CD4-positive, alpha-beta T cell treated with Interleukin-4 for 1 hour (primary cell): ENCODE results near the gene FCGR2B.
A peak's percentile ranks its signal among the peaks of the same experiment; 100 is the strongest.
"Not testable (repeated sequence)": the region's sequence is repeated elsewhere in the genome, so short reads cannot be mapped to it uniquely, and the experiment has no call there.

Source experiments
- DNase-seq, 2 donors: peaks; one replicate each; pipeline ENCODE4 v3.0.0-alpha.2; 2020 to 2022

The FCGR2B gene

GRCh38 chr1:161706113-161706481, 43.2 kb downstream of the FCGR2B start:
- DNase-seq = no peak

- DNase-seq = no peak
Measured at GRCh38 chr1:161706482-161707347, 43.8 kb downstream of the FCGR2B start, which contains the start of gene FCRLA. FCRLA (plus strand) TSS chr1:161707229; CDS start chr1:161707265, 36 bp downstream.

GRCh38 chr1:161707503-161707902, 44.6 kb downstream of the FCGR2B start:
- no peak for DNase-seq

- no peak for DNase-seq
Measured at GRCh38 chr1:161709373-161709772, 46.4 kb downstream of the FCGR2B start.

- no peak for DNase-seq
Measured at GRCh38 chr1:161710560-161710959, 47.6 kb downstream of the FCGR2B start.

- DNase-seq = no peak
Measured at GRCh38 chr1:161718559-161719324, 55.8 kb downstream of the FCGR2B start.

GRCh38 chr1:161719325-161719611, 56.3 kb downstream of the FCGR2B start:
- DNase-seq = no peak

GRCh38 chr1:161720422-161720821, 57.5 kb downstream of the FCGR2B start:
- DNase-seq = no peak

GRCh38 chr1:161720956-161721737, 58.2 kb downstream of the FCGR2B start, which contains the start of gene FCRLB:
FCRLB (plus strand) TSS chr1:161721544; CDS start chr1:161722673, 1,129 bp downstream.
- no peak for DNase-seq

- DNase-seq = peak in 1 of 2 donors; percentile 56
Measured at GRCh38 chr1:161721738-161722343, 58.9 kb downstream of the FCGR2B start.

GRCh38 chr1:161722406-161722805, 59.5 kb downstream of the FCGR2B start:
- no peak for DNase-seq

GRCh38 chr1:161723459-161724141, 60.7 kb downstream of the FCGR2B start:
- no peak for DNase-seq

- not testable (repeated sequence) for DNase-seq
Measured at GRCh38 chr1:161725258-161725907, 62.4 kb downstream of the FCGR2B start.

GRCh38 chr1:161725908-161726472, 63.0 kb downstream of the FCGR2B start:
- DNase-seq = peak in 1 of 2 donors; percentile 28

GRCh38 chr1:161726473-161727255, 63.7 kb downstream of the FCGR2B start:
- peak; percentile 76 to 79 for DNase-seq

GRCh38 chr1:161727256-161727924, 64.4 kb downstream of the FCGR2B start:
- DNase-seq = peak; percentile 32 to 67
